Caki2 (cell line): ENCODE results near the gene PLCB1. TPM values are rescaled to one million over a fixed set of nuclear protein-coding genes. Genes with fewer than 3 reads are reported as not detected.
A peak's percentile ranks its signal among the peaks of the same experiment; 100 is the strongest.
"Not testable (repeated sequence)": the region's sequence is repeated elsewhere in the genome, so short reads cannot be mapped to it uniquely, and the experiment has no call there.

Experiments
- DNase-seq: peaks from one replicate; pipeline ENCODE4 v3.0.0-alpha.2; 2015; ENCODE audit warnings: low read depth
- in situ Hi-C: cut with HindIII; loops from 2 replicates; pipeline ENCODE4 v1.10.0; 2016; ENCODE audit warnings: low sequenced_read_pairs, low pct_unique_long_range_greater_than_20kb, mixed read lengths
- total RNA-seq: library from RNA; depleted of rRNA; stranded (reverse); fragments of >200 nt; shearing (Covaris generic); gene quantifications from 2 replicates; pipeline ENCODE4 v1.2.3, GENCODE V29; 2014; ENCODE audit warnings: low replicate concordance

PLCB1 gene
- total RNA-seq, 1 experiment from 2014 or later, result 2.4 TPM

DNA sequence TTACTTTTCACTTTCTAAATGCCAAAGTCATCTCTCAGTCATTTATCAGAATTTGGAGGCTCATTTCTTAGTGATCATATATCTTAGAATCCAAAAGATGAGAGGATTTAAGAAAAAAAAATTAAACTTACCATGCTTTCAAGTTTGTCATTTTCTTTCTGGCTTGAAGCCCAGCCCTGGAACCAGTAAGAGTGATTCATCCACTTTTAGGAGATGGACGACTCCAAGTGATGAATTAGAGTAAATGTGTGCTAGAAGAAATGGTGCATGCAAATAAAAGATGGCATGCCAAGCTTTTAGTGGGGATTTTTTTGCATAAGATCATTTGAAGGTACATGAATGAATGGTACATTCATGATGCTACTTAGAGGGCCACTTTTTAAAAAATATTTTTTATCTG is 20.1 kb downstream of the PLCB1 start:
- in situ Hi-C loops, result no loop called here
- DNase-seq, result no peak

DNA sequence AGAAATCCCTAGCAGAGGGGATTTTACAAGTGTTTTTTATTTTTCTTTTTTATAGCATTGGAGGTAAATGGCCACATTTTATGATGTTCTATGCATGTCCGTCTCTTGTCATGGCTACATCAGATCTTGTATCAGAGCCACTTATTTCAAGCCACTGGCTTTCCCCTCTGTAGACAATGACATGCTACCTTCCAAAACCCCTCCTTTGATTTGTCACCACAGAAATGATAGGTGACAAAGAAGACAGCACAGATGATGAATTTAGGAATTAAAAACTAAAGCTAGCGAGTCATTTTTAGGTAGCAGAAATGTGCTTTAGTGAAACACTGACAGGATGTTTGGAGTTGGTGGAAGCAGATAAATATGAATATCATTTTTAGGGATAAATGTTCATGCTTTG is 20.8 kb downstream of the PLCB1 start:
- no peak for DNase-seq
- in situ Hi-C loops, result no loop called here

DNA sequence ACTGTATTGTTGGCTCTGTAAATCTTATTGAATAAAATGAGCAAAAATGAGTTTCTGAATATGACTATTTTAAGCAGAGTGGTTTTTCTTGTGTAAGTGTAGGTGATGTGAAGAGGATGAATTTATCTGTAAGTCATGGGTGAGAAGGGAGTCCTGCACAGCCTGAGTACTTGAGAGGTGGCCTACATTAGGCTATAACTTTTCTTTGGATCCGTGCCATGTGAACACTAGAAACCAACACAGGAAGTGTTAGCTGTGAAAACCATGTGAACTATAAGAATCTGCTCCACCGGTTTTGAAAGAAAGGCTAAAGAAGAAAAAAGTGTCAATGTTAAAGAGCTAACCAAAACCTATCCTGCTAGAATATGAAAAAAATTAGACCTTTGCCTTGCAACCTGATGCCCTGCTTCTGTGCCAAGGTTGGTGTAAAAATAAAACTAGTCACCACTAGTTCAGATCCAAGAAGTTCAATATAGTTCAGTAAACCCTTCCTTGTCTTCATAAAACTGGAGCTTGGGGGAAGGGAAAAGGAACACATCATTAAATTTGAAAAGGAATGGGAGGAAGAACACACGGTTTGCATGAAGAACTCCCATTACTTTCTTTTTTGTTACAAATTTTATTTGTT is 21.3 kb downstream of the PLCB1 start:
- DNase-seq, result no peak
- in situ Hi-C loops, result no loop called here

DNA sequence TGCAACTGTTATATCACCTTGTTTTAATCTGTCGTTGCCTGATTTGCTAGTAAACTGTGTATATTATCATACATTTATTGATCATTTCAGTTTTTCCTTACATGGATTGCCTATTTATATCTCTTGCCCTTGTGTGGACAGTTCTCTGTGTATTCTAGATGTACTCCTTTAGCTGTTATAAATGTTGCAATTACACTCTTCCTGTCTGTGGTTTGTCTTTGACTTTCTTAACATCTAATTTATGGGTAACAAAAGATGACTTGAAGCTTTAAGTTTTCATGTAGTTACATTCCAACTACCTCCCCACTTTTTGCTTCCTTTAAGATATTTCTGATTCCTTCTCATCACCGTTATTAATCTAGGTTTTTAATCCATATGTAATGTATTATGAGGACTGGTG is 22.6 kb downstream of the PLCB1 start:
- in situ Hi-C loops, result no loop called here
- DNase-seq, result no peak

DNA sequence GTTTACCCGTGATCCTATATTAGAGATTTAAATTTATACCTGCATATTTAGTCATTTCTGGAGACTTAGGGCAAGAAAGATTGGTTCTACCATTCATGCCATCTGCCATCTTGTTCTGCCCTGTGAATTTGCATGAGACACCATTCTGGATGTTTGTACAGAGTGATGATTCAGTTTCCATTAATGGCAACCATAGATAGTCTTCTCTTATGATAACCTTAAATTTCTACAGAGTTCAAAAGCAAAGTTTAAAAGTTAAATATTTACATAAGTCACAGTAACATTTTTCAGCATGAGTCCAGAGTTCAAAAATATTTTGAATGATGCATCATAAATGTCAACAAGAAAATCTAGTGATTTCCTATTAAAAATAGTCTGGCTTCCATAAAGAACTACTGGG is 23.2 kb downstream of the PLCB1 start:
- no peak for DNase-seq
- in situ Hi-C loops, result no loop called here

DNA sequence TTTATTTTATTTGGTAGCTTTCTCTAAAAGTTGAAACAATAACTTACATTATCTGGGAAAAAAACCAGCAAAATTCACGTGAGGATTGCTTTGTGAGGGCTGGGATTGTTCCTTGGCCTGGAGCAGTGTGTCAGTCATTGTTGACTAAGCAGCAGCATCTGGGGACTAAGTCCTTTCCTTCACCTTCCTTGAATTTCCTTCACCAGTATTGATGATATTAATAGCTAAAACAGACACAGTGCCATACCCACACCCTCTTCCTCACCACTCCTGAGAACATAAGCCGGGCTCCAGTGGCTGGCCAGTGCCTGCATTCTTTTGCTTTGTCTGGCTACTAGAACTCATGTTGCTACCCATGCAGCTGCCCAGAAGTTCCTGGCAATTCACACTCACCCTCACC is 23.7 kb downstream of the PLCB1 start:
- in situ Hi-C loops, result no loop called here
- peak; percentile 6 for DNase-seq

DNA sequence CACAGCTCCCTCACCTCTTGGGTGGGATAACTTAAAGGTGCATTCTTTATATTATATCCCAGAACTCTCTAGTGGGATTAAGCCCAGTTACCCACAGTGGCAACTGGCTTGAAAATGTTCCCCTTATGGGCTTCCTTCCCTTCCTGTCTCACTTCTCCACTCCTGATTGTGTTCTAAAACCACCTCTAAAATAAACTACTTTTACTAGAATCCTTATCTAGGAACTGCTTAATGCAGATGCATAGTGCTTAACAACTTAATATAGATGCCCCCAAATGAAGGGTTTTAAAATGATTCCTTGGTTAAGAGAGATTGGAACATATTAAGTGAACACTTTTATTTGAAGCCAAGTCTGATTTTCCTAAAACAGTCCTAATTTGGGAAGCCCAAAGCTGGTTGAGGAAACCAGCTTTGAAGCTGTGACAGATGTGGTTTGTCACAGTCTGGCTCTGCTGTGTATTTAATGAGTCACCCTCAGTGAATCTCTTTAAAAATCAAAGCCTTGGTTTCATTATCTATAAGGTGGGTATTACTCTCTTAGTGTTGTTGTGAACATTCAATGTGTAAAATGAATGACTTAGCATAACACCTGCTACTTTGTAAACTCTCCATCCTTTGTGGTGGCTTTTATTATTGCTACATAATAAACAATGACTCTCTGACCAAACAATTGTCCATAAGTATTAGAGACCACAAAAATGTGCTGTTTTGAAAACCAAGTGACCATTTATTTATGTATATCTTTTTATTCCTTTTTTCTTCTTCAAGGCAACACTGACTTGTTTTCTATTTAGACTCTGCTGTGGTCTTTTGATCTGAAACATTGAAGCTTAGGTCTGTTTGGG is 24.4 kb downstream of the PLCB1 start:
- in situ Hi-C loops, result no loop called here
- DNase-seq, result peak; percentile 22

DNA sequence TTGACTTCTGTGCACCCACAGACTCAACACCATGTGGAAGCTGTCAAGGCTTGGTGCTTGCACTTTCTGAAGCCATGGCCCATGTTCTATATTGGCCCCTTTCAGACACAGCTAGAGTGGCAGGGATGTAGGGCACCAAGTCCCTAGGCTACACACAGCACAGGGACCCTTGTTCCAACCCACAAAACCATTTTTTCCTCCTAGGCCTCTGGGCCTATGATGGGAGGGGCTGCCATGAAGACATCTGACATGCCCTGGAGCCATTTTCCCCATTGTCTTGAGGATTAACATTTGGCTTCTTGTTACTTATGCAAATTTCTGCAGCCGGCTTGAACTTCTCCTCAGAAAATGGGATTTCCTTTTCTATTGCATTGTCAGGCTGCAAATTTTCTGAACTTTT is 27.2 kb downstream of the PLCB1 start:
- DNase-seq, in situ Hi-C loops: not testable (repeated sequence)

DNA sequence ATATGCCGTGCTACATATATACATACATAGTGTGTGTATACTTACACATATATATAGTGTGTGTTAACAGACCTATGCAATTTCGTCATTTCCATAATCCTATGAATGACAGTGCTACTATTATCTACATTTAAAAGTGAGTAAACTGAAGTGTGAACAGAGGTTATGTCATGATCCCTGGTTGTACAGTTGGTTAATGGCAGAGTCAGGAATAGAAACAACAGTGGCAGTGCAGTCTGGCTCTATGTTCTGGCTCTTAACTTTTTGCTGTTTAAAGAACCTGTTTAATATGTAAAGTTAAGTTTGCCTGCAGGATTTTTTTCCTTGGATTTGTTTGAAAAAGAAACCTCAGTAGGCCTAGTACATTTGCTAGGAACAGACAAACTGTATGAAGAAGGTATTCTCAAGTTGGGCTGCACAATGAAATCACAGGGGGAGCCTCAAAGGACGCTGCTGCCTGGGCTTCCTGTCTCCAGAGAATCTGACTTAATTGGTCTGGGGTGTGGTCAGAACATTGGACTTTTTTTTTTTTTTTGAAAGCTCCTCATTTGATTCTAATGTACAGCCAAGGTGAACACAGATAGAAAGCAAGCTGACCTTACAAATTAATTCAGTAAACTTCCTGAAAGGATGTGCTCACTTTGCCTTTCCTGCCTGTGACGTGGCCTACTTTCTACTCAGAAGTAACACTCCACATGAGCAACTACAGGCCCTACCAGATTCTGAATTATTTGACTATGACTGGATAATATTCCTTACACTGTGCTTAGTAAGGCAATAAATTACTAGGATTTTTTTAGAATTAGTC is 29.4 kb downstream of the PLCB1 start:
- in situ Hi-C loops, result no loop called here
- DNase-seq, result no peak

DNA sequence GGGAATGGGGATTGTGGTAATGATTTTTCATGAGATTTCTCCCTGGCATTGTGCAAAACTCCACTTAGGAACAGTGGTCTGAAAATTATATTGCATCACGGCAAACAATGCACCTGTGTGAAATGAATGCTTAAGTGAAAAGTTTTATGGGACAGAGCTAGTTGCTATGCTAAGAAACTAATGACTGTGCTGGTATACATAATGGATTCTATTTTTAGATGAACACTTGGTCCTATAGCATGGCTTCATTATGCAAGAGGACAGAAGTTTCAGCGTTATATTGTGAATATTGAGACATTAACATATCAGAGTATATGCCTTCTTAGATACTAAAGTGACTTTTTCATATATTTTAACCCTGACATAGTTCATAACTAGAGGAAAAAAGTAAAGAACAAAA is 30.5 kb downstream of the PLCB1 start:
- DNase-seq, result no peak
- in situ Hi-C loops, result no loop called here

DNA sequence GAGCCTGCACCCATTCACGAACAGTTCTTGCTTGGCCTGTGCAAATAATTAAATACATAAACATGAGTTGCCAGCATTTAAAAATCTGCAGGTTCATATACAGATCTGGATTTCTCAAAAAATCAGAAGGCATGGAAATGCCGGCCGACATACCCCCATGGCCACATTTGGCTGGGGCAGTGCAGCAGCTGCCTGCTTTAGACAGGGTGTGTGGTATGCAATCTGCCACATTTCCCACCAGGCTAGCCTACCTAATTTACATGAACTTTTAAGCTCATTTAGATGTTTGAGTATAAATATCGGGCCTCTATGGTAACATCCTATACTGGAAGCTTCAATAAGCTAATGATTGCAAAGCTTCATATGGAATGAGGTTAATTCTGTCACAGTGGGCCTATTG is 31.5 kb downstream of the PLCB1 start:
- DNase-seq, result no peak

DNA sequence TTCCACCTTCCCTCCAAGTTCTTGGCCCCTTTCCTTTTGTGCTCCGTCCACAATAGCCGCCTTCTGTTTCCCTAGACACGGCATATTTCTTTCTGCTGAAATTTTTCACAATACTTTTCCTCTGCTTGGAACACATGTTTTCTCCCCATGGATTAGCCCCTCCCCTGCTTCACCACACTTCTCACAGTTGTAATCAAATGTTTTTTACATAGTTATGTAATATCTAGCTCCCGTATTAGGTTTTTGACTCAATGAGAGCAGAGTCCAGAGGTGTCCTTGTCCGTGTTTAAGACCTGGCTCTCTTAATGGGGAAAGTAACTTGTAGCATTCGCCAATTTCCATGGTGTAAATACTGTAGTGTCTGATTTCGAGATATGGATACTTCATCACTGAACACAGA is 34.7 kb downstream of the PLCB1 start:
- in situ Hi-C loops, result no loop called here
- DNase-seq, result no peak

More for the DNA sequence above, 31.5 kb downstream of the PLCB1 start:
- in situ Hi-C loops, result no loop called here

DNA sequence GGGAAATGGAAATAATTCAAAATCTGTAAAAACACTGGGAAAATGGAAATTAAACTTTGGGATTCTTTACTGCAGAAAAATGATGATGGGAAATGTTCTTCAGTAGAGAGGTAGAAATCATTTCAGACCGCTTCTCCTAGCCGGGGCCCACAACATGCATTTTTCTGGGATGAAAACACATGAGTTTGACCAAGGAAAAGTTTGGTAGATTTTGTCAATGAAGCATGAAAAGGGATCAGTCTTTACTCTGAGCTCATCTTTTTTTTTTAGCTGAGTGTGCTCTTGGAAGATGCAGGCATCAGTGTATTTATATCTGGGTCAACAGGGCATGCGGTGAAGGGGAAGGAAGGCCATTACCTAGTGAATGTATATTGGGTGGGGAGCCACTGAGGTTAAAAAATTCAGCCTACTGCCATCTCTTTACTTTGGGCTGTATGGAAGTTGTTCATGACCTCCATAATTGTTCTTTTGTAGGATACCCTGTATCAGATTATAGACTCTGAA is 36.8 kb downstream of the PLCB1 start:
- no peak for DNase-seq
- in situ Hi-C loops, result no loop called here

DNA sequence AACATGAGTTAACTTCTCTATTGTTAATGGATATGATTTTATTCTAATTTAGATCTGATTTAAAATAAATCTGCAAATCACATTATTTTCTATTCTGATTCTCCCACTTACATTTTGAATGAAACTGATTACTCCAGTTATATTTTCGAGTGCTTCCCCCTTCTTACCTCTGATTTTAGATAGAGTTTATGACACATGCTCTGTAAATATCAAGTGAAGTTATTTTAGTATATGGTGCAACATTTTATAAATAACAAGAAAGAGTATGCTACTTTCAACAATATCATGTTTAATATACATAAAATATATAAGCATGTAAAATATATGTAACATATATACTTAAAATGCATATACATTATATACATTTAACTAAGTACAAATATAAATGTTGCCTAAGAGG is 38.9 kb downstream of the PLCB1 start:
- no peak for DNase-seq
- in situ Hi-C loops, result no loop called here

DNA sequence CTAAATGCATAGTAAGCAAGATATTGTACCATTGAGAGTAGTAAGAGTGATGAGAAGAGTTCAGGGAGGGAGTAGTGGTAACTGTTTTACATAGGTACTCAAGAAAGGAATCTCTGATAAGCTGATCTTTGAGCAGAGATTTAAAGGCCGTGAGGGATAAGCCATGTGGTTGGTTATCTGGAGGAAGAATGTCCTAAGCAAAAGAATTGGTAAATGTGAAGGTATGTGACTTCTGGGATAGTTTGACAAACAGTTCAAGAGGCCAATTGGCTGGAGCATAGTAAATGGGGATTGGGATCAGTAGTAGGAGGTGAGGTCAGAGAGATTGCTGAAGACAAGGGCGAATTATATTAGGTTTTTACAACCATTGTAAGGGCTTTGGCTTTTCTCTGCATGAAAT is 40.1 kb downstream of the PLCB1 start:
- DNase-seq, result no peak
- in situ Hi-C loops, result no loop called here

DNA sequence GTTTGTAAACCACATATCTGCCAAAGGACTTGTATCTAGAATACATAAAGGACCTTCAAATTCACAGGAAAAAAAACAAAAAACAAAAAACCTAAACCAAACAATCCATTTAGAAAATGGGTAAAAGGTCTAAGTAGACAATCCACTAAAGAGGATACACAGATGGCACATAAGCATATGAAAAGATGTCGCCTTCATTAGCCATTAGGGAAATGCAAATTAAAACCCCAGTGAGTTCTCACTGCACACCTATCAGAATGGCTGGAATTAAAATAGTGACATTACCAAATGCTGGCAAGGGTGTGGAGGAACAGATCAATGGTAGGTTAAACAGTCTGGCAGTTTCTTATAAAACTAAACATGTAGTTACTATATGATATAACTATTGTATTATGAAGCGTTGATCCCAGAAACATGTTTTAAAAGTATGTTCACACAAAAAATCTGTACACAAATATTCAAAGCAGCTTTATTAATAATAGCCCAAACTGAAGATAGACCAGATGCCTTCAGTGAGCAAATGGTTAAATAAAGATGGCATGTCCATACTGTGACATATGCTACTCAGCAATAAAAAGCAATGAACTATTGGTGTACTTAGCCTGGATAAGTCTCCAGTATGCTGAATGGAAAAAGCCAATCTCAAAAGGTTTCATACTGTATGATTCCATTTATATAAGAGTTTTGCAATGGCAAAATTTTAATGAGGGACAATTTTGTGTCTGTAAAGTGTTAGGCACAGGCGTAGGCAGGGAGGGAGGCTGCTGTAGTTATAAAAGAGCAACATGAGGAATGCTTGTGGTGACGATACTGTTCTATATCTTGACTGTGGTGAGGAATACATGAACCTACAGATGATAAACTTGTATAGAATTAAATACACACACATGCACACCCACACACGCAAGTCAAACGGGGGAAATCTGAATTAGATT is 43.9 kb downstream of the PLCB1 start:
- DNase-seq, result no peak
- in situ Hi-C loops, result no loop called here

DNA sequence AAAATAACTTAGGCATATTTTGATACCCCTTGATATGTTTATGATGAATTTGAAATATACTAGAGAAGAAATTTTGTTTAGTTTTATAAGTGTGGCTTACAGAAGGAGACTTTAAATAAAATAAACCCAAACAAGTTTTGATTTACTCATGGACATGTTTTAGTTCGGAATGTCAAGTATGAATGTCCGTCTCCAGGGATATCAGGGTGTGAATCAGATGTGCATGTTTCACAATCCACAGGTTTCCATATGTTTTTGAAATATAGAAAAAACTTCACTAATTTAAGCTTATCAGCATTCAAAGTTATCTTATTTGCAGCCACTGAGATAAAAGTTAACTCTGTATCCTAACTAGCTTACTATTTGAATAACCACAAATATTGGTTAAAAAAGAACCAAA is 51.5 kb downstream of the PLCB1 start:
- in situ Hi-C loops, result no loop called here
- no peak for DNase-seq

DNA sequence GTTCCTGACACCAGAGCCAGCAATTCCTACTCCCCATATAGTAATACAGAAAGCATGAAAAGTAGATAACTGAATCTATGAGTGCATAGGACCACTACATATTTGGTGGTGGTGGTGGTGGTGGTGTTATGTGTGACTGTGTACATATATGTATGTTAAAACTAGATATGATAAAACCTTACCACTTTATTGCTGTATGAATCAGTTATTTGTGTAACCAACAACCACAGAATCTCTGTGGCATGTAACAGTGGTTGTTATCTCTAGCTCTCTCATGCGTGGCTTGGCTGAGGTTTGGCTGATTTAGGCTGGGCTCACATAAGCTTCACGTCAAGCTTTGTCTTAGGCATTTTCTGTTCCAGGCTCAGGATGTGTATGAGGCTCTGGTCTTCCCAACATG is 55.7 kb downstream of the PLCB1 start:
- no peak for DNase-seq
- in situ Hi-C loops, result no loop called here
